Measurements from ENCODE around the gene PRSS23.

The PRSS23 gene

GRCh38 chr11:86800076-86800959, at the start of gene PRSS23:
Gene PRSS23, plus strand, starts transcription at chr11:86800542. Its CDS starts 7,102 bp downstream, at chr11:86807644.
- no peak for DNase-seq (ENCODE audit: low read depth)
- peak within 1 kb of the TSS; percentile 72 for H3K4me3 ChIP-seq (ENCODE audit: low read depth, low read length)
- in situ Hi-C loops (cut with HindIII; ENCODE audit: low sequenced_read_pairs): loop anchor here (10.0 kb wide), 1 partner anchor 176 kb away; no protein-coding TSS in a partner anchor
- no peak for TF ChIP-seq CTCF (IDR thresholded peaks at IDR 0.05; ENCODE audit: low read depth, low read length, missing control alignments)

GRCh38 chr11:86753459-86753858, 46.9 kb upstream of the PRSS23 start:
- no peak for TF ChIP-seq CTCF (IDR thresholded peaks at IDR 0.05; ENCODE audit: low read depth, low read length, missing control alignments)
- DNase-seq (ENCODE audit: low read depth): no peak
- in situ Hi-C loops (cut with HindIII; ENCODE audit: low sequenced_read_pairs): no loop called here
- no peak overlapping the region for H3K4me3 ChIP-seq (ENCODE audit: low read depth, low read length)

GRCh38 chr11:86755146-86755545, 45.2 kb upstream of the PRSS23 start:
- no peak overlapping the region for H3K4me3 ChIP-seq (ENCODE audit: low read depth, low read length)
- DNase-seq (ENCODE audit: low read depth): no peak
- no peak for TF ChIP-seq CTCF (IDR thresholded peaks at IDR 0.05; ENCODE audit: low read depth, low read length, missing control alignments)
- in situ Hi-C loops (cut with HindIII; ENCODE audit: low sequenced_read_pairs): no loop called here

GRCh38 chr11:86758171-86758570, 42.2 kb upstream of the PRSS23 start:
- TF ChIP-seq CTCF (IDR thresholded peaks at IDR 0.05; ENCODE audit: low read depth, low read length, missing control alignments): no peak
- in situ Hi-C loops (cut with HindIII; ENCODE audit: low sequenced_read_pairs): no loop called here
- DNase-seq (ENCODE audit: low read depth): no peak
- no peak overlapping the region for H3K4me3 ChIP-seq (ENCODE audit: low read depth, low read length)

- in situ Hi-C loops (cut with HindIII; ENCODE audit: low sequenced_read_pairs): no loop called here
- no peak for TF ChIP-seq CTCF (IDR thresholded peaks at IDR 0.05; ENCODE audit: low read depth, low read length, missing control alignments)
- DNase-seq (ENCODE audit: low read depth): no peak
- H3K4me3 ChIP-seq (ENCODE audit: low read depth, low read length): no peak overlapping the region
These were observed 39.8 kb upstream of the PRSS23 start for GRCh38 chr11:86760577-86760976.

GRCh38 chr11:86761978-86762377, 38.4 kb upstream of the PRSS23 start:
- H3K4me3 ChIP-seq (ENCODE audit: low read depth, low read length): no peak overlapping the region
- in situ Hi-C loops (cut with HindIII; ENCODE audit: low sequenced_read_pairs): no loop called here
- no peak for DNase-seq (ENCODE audit: low read depth)
- no peak for TF ChIP-seq CTCF (IDR thresholded peaks at IDR 0.05; ENCODE audit: low read depth, low read length, missing control alignments)

Measured in astrocyte of the cerebellum (primary cell).